NB4 (cell line): Measurements from ENCODE around the gene SHISA8.

ENCODE experiments used
- POLR2A ChIP-seq: IDR thresholded peaks from 2 replicates; pipeline ENCODE4 v1.6.1; 2011; ENCODE audit warnings: mild to moderate bottlenecking; ENCODE audit not compliant: insufficient read length; ENCODE audit errors: extremely low read depth
- TF ChIP-seq, protein P1 (sequence below): IDR thresholded peaks from one replicate; pipeline ENCODE4 v1.5.1; 2012; ENCODE audit warnings: low read depth, low read length
- TF ChIP-seq, protein P2 (sequence below): IDR thresholded peaks from 2 replicates; pipeline ENCODE4 v1.6.1; 2011; ENCODE audit warnings: low read depth, low read length

DNA sequence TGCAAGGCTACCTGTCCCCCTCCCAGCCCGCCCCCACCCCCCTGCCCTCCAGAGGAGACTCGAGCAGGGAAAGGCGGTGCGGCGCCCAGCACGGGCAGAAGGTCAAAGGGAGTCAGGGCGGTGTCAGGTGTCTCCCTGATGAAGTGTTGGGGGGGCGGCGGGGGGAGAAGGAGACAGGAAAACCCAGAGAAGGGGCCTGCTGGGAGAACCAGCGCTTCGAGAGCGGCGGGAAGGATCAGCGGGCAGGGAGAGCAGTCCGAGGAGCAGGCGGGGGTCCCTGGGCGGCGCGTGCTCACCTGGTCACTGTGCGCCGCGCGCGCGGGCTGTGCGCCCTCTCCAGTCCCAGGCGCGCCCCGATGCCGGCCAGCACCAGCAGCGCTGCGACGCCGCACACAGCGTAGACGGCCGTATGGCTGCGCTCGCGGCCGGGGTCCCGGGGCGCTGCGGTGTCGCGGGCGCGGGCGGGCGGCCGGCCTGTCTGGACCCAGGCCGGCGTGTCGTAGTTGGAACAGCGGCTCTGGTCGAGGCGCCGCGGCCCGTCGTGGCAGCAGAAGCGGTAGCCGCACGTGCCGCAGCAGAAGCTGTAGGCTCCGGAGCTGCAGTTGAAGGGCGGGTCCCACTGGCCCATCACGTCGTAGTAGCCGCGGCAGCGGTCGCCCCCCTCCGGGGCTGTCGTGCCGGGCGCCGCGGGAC, 886 bp downstream of the SHISA8 start:
- TF ChIP-seq, protein P1, sequence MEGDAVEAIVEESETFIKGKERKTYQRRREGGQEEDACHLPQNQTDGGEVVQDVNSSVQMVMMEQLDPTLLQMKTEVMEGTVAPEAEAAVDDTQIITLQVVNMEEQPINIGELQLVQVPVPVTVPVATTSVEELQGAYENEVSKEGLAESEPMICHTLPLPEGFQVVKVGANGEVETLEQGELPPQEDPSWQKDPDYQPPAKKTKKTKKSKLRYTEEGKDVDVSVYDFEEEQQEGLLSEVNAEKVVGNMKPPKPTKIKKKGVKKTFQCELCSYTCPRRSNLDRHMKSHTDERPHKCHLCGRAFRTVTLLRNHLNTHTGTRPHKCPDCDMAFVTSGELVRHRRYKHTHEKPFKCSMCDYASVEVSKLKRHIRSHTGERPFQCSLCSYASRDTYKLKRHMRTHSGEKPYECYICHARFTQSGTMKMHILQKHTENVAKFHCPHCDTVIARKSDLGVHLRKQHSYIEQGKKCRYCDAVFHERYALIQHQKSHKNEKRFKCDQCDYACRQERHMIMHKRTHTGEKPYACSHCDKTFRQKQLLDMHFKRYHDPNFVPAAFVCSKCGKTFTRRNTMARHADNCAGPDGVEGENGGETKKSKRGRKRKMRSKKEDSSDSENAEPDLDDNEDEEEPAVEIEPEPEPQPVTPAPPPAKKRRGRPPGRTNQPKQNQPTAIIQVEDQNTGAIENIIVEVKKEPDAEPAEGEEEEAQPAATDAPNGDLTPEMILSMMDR: no peak
- no peak for TF ChIP-seq POLR2A
- TF ChIP-seq, protein P2, sequence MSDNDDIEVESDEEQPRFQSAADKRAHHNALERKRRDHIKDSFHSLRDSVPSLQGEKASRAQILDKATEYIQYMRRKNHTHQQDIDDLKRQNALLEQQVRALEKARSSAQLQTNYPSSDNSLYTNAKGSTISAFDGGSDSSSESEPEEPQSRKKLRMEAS: no peak
